CD4-positive, alpha-beta memory T cell (primary cell): ENCODE measurements around the gene GOLM1. TPM values are rescaled to one million over a fixed set of nuclear protein-coding genes. Genes with fewer than 3 reads are reported as not detected.
"Not testable (repeated sequence)": the region's sequence is repeated elsewhere in the genome, so short reads cannot be mapped to it uniquely, and the experiment has no call there.

Experiments used
- CTCF ChIA-PET: fragments of 350-600 bp; sonication (Branson Sonifier 250); formaldehyde crosslinking; loops from one replicate; lab custom pipeline; 2021; ENCODE audit warnings: inconsistent platforms; ENCODE audit not compliant: partially characterized antibody; lab: Charles Lee
- POLR2A ChIA-PET: fragments of 350-600 bp; sonication (Branson Sonifier 250); formaldehyde crosslinking; loops from one replicate; lab custom pipeline; 2021; ENCODE audit not compliant: partially characterized antibody; lab: Charles Lee
- DNase-seq, 5 donors: peaks; one replicate each; pipeline versions ENCODE4 v3.0.0 to v3.0.0-alpha.2; 2020 to 2022; ENCODE audit warnings: mixed read lengths in 1 of 5
- H3K27ac ChIP-seq: one replicate; pipeline ENCODE4 v1.7.0; 2013; ENCODE audit warnings: low read depth, low read length
- H3K27me3 ChIP-seq: 2 replicates; pipeline ENCODE4 v1.7.0; 2013; ENCODE audit warnings: mild to moderate bottlenecking, low read length, moderate library complexity; ENCODE audit not compliant: insufficient read depth
- H3K36me3 ChIP-seq: 2 replicates; pipeline ENCODE4 v1.7.0; 2013; ENCODE audit warnings: mild to moderate bottlenecking, low read length, moderate library complexity; ENCODE audit not compliant: insufficient read depth
- H3K4me1 ChIP-seq: 2 replicates; pipeline ENCODE4 v1.7.0; 2013; ENCODE audit warnings: mild to moderate bottlenecking, low read length, moderate library complexity; ENCODE audit not compliant: insufficient read depth
- H3K4me3 ChIP-seq, 2 donors: one replicate each; pipeline ENCODE4 v1.7.0; 2013; ENCODE audit warnings: low read length in 2 of 2, mild to moderate bottlenecking in 1 of 2
- H3K9me3 ChIP-seq, 2 donors: one replicate each; pipeline ENCODE4 v1.7.0; 2013; ENCODE audit warnings: low read length in 2 of 2, control low read depth in 1 of 2; ENCODE audit not compliant: control insufficient read depth in 1 of 2
- H3K27ac Mint-ChIP-seq, 7 donors: one replicate each; pipeline ENCODE4 v1.8.0; 2020 to 2021; ENCODE audit warnings: mixed read lengths in 7 of 7, mild to moderate bottlenecking in 6 of 7, inconsistent platforms in 3 of 7, moderate library complexity in 3 of 7
- H3K27me3 Mint-ChIP-seq, 2 donors: one replicate each; pipeline ENCODE4 v1.8.0; 2020 to 2021; ENCODE audit warnings: mixed read lengths in 2 of 2
- H3K36me3 Mint-ChIP-seq, 2 donors: one replicate each; pipeline ENCODE4 v1.8.0; 2020 to 2021; ENCODE audit warnings: mixed read lengths in 2 of 2, inconsistent platforms in 1 of 2, mild to moderate bottlenecking in 1 of 2
- H3K4me1 Mint-ChIP-seq, 4 donors: one replicate each; pipeline ENCODE4 v1.8.0; 2020 to 2021; ENCODE audit warnings: mixed read lengths in 4 of 4, mild to moderate bottlenecking in 1 of 4
- H3K4me3 Mint-ChIP-seq, 8 donors: one replicate each; pipeline ENCODE4 v1.8.0; 2020 to 2021; ENCODE audit warnings: mixed read lengths in 8 of 8, mild to moderate bottlenecking in 7 of 8, moderate library complexity in 6 of 8, inconsistent platforms in 3 of 8
- H3K9me3 Mint-ChIP-seq, 8 donors: one replicate each; pipeline ENCODE4 v1.8.0; 2020 to 2021; ENCODE audit warnings: mixed read lengths in 8 of 8, mild to moderate bottlenecking in 5 of 8, inconsistent platforms in 3 of 8, moderate library complexity in 1 of 8
- intact Hi-C: fragments of 100-400 bp; cut with micrococcal nuclease; formaldehyde crosslinking; loops from one replicate; pipeline ENCODE4 v1.15.1; 2023
- polyA plus RNA-seq, 2 donors: library from polyadenylated mRNA; unstranded; fragments of 300-500 nt; fragmentation: Illumina TruSeq; gene quantifications; one replicate each; pipeline ENCODE4 v1.2.3, GENCODE V29; 2021
- total RNA-seq, 2 experiments: library from RNA; stranded (reverse); gene quantifications; one replicate each; pipeline ENCODE4 v1.2.3, GENCODE V29; 2021

Gene GOLM1
- total and polyA plus RNA-seq, 4 experiments from 2014 or later, result 0.54 to 1.00 TPM; not detected in 2

GRCh38 chr9:86052556-86053468, 46.5 kb downstream of the GOLM1 start:
- H3K27ac ChIP-seq, result no peak overlapping the region
- no peak overlapping the region for H3K27ac Mint-ChIP-seq
- CTCF ChIA-PET, result no interaction called here

DNA sequence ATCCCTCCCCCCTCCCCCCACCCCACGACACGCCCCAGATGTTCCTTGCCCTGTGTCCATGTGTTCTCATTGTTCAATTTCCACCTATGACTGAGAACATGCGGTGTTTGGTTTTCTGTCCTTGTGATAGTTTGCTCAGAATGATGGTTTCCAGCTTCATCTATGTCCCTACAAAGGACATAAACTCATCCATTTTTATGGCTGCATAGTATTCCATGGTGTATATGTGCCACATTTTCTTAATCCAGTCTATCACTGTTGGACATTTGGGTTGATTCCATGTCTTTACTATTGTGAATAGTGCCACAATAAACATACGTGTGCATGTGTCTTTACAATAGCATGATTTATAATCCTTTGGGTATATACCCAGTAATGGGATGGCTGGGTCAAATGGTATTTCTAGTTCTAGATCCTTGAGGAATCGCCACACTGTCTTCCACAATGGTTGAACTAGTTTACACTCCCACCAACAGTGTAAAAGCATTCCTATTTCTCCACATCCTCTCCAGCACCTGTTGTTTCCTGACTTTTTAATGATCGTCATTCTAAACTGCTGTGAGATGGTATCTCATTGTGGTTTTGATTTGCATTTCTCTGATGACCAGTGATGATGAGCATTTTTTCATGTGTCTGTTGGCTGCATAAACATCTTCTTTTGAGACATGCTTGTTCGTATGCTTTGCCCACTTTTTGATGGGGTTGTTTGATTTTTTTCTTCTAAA, 51.2 kb downstream of the GOLM1 start:
- CTCF ChIA-PET, DNase-seq, POLR2A ChIA-PET, H3K36me3 ChIP-seq, H3K9me3 ChIP-seq, H3K9me3 Mint-ChIP-seq, H3K27ac Mint-ChIP-seq, H3K4me1 ChIP-seq, H3K4me3 ChIP-seq, H3K27me3 Mint-ChIP-seq, H3K4me1 Mint-ChIP-seq, H3K27ac ChIP-seq, H3K4me3 Mint-ChIP-seq, H3K36me3 Mint-ChIP-seq, intact Hi-C loops, H3K27me3 ChIP-seq: not testable (repeated sequence)

More at GRCh38 chr9:86052556-86053468, 46.5 kb downstream of the GOLM1 start:
- Histone ChIP-seq H3K36me3 (no peaks in the 10 kb centered on the region), H3K27me3 (no peaks in the 10 kb centered on the region), H3K9me3 (no peaks in the 10 kb centered on the region), H3K4me1 (no peaks in the 10 kb centered on the region), H3K4me3 (no peak overlapping the region)
- Mint-ChIP-seq H3K36me3 (no peaks in the 10 kb centered on the region), H3K4me3 (no peak overlapping the region), H3K27me3 (peaks cover 4 to 8% of the 10 kb centered on the region in 2 donors), H3K9me3 (peaks cover 0 to 3% (median 0%) of the 10 kb centered on the region in 8 donors), H3K4me1 (no peaks in the 10 kb centered on the region)
- no peak for DNase-seq
- POLR2A ChIA-PET, result no interaction called here
- intact Hi-C loops, result no loop called here

- H3K9me3 ChIP-seq, result no peaks in the 10 kb centered on the region
- no peak overlapping the region for H3K27ac ChIP-seq
- H3K27me3 ChIP-seq, result no peaks in the 10 kb centered on the region
- no peaks in the 10 kb centered on the region for H3K4me1 Mint-ChIP-seq
- peaks cover 0 to 4% (median 0%) of the 10 kb centered on the region in 8 donors for H3K9me3 Mint-ChIP-seq
- ChIA-PET POLR2A (no interaction called here), CTCF (no interaction called here)
- H3K27me3 Mint-ChIP-seq, result peaks cover 4% of the 10 kb centered on the region in 2 donors
- H3K4me3 Mint-ChIP-seq, result no peak overlapping the region
- H3K36me3 ChIP-seq, result no peaks in the 10 kb centered on the region
- no peak overlapping the region for H3K4me3 ChIP-seq
- peak overlapping the region in 1 of 7 donors; percentile 29 for H3K27ac Mint-ChIP-seq
- H3K4me1 ChIP-seq, result no peaks in the 10 kb centered on the region
- intact Hi-C loops, result no loop called here
- DNase-seq, result no peak
- H3K36me3 Mint-ChIP-seq, result no peaks in the 10 kb centered on the region
Observed at GRCh38 chr9:86047361-86047760, 52.0 kb downstream of the GOLM1 start.

GRCh38 chr9:86046930-86047341, 52.4 kb downstream of the GOLM1 start:
- H3K9me3 ChIP-seq, result no peaks in the 10 kb centered on the region
- ChIA-PET POLR2A (no interaction called here), CTCF (no interaction called here)
- H3K27ac ChIP-seq, result no peak overlapping the region
- H3K27me3 ChIP-seq, result no peaks in the 10 kb centered on the region
- no peak overlapping the region for H3K4me3 Mint-ChIP-seq
- DNase-seq, result no peak
- H3K4me1 ChIP-seq, result no peaks in the 10 kb centered on the region
- no peak overlapping the region for H3K27ac Mint-ChIP-seq
- H3K36me3 ChIP-seq, result no peaks in the 10 kb centered on the region
- H3K4me3 ChIP-seq, result no peak overlapping the region
- no peaks in the 10 kb centered on the region for H3K4me1 Mint-ChIP-seq
- peaks cover 0 to 4% (median 0%) of the 10 kb centered on the region in 8 donors for H3K9me3 Mint-ChIP-seq
- peaks cover 4% of the 10 kb centered on the region in 2 donors for H3K27me3 Mint-ChIP-seq
- no peaks in the 10 kb centered on the region for H3K36me3 Mint-ChIP-seq
- intact Hi-C loops, result no loop called here

- H3K4me3 ChIP-seq, result no peak overlapping the region
- intact Hi-C loops, result no loop called here
- no peaks in the 10 kb centered on the region for H3K9me3 ChIP-seq
- CTCF ChIA-PET, result no interaction called here
- H3K4me1 Mint-ChIP-seq, result no peaks in the 10 kb centered on the region
- H3K4me3 Mint-ChIP-seq, result no peak overlapping the region
- peaks cover 0 to 4% (median 0%) of the 10 kb centered on the region in 8 donors for H3K9me3 Mint-ChIP-seq
- DNase-seq, result no peak
- H3K27me3 ChIP-seq, result no peaks in the 10 kb centered on the region
- H3K27me3 Mint-ChIP-seq, result peaks cover 2 to 4% of the 10 kb centered on the region in 2 donors
- no peaks in the 10 kb centered on the region for H3K36me3 Mint-ChIP-seq
- POLR2A ChIA-PET, result no interaction called here
- H3K36me3 ChIP-seq, result no peaks in the 10 kb centered on the region
- H3K4me1 ChIP-seq, result no peaks in the 10 kb centered on the region
- H3K27ac ChIP-seq, result no peak overlapping the region
- no peak overlapping the region for H3K27ac Mint-ChIP-seq
Observed at GRCh38 chr9:86046071-86046636, 53.2 kb downstream of the GOLM1 start.

DNA sequence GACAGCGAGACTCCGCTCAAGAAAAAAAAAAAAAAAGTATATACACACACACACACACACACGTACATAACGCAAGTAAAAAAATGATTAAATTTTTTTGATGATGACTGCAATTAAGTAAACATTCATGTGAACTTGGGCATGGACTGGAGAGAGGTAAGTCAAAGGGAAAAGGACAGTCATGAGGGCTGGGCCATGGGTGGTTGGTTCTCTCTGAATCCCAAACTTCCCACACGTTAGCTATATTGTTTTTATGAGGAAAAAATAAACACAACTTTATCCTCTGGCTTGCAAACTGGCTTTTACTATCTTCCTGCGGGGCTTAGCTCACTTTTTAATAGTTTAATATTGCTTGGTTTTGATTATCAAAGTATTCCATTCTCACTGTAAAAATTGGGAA, 53.7 kb downstream of the GOLM1 start:
- no peak for DNase-seq
- peaks cover 0 to 2% of the 10 kb centered on the region in 2 donors for H3K27me3 Mint-ChIP-seq
- H3K36me3 Mint-ChIP-seq, result no peaks in the 10 kb centered on the region
- POLR2A ChIA-PET, result no interaction called here
- no peaks in the 10 kb centered on the region for H3K27me3 ChIP-seq
- H3K4me3 Mint-ChIP-seq, result no peak overlapping the region
- no peak overlapping the region for H3K27ac Mint-ChIP-seq
- H3K4me1 Mint-ChIP-seq, result no peaks in the 10 kb centered on the region
- no peak overlapping the region for H3K4me3 ChIP-seq
- CTCF ChIA-PET, result no interaction called here
- H3K36me3 ChIP-seq, result no peaks in the 10 kb centered on the region
- H3K27ac ChIP-seq, result no peak overlapping the region
- H3K9me3 Mint-ChIP-seq, result peaks cover 0 to 4% (median 0%) of the 10 kb centered on the region in 8 donors
- no peaks in the 10 kb centered on the region for H3K4me1 ChIP-seq
- no peaks in the 10 kb centered on the region for H3K9me3 ChIP-seq
- intact Hi-C loops, result no loop called here

DNA sequence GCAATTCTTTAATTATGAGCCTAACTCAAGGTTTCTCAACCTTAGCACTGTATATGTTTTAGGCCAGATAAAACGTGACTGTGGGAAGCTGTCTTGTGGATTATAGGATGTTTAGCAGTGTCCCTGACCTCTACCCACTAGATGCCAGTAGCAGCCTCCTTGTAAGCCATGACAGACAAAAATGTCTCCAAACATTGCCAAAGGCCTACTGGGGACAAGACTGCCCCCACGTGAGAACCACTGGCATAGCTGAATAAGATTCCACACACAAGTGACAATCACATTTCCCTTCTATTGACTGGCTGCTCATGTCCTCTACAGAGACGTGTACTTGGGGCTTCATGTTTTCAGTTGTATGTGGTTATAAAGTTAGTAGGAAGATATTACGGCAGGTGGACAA, 55.4 kb downstream of the GOLM1 start:
- H3K27ac Mint-ChIP-seq, result no peak overlapping the region
- H3K4me1 Mint-ChIP-seq, result no peaks in the 10 kb centered on the region
- peaks cover 0 to 11% (median 0%) of the 10 kb centered on the region in 8 donors for H3K9me3 Mint-ChIP-seq
- DNase-seq, result no peak
- no peaks in the 10 kb centered on the region for H3K27me3 ChIP-seq
- H3K27me3 Mint-ChIP-seq, result no peaks in the 10 kb centered on the region
- H3K36me3 Mint-ChIP-seq, result no peaks in the 10 kb centered on the region
- H3K36me3 ChIP-seq, result no peaks in the 10 kb centered on the region
- intact Hi-C loops, result no loop called here
- POLR2A ChIA-PET, result no interaction called here
- H3K4me1 ChIP-seq, result no peaks in the 10 kb centered on the region
- H3K4me3 Mint-ChIP-seq, result no peak overlapping the region
- CTCF ChIA-PET, result no interaction called here
- H3K27ac ChIP-seq, result no peak overlapping the region
- H3K4me3 ChIP-seq, result no peak overlapping the region
- H3K9me3 ChIP-seq, result no peaks in the 10 kb centered on the region
